ENCODE data around the gene FMN1. TPM values are rescaled to one million over a fixed set of nuclear protein-coding genes. Genes with fewer than 3 reads are reported as not detected.
A peak's percentile ranks its signal among the peaks of the same experiment; 100 is the strongest.

The FMN1 gene
- total and polyA plus RNA-seq, 2 of the 8 experiments (the other 6 are each of a cell fraction or from before 2014, with no cell fraction given): 0.27 to 3.7 TPM

DNA sequence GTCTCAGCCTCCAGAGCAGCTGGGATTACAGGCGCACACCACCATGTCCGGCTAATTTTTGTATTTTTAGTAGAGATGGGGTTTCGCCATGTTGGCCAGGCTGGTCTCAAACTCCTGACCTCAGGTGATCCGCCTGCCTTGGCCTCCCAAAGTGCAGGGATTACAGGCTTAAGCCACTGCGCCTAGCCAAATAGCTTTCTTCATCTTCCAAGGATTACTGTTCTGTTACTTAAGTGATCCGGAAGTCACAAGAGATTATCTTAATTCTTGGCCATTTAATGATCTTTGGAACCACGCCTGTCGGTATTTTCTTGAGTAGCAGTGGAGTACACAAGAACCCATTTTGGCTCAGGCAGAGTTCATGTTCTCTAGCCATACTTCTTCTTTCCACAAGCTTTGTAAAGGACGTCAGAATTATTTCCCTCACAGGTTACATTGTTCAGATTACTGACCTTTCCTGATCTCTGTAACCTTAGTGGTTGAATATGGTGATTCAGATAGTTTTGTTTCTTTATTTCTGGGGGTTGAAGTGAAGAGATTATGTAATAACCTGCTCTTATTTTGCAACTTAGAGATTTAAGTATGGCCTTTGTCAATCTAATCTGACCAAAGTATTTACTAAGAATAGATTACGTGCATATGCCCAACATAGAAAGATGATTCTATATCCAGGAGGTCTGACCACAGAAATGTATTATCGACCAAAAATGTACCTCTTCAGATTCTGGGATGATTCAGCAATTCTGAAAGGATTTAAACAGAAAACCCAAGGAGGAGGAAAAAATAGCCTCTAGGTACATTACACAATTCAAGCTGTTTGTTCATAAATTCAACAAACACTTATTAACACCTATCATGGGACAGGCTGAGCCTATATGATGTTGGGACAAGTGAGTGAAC lies 344.5 kb downstream of the FMN1 start:
- WGBS, 2 experiments (ENCODE audit: extremely low coverage in 1 of 2, insufficient coverage in 1 of 2, insufficient read length in 1 of 2, insufficient replicate concordance in 2 of 2, low coverage in 1 of 2, low lambda C conversion rate in 2 of 2, missing lambda C conversion rate in 1 of 2): 88% methylated on average over 11 of the region's 11 CpGs; no CpG with 5 or more reads in 1 of the 2 experiments
- no peak overlapping the region for H3K27ac ChIP-seq (ENCODE audit: low read depth, low read length)
- H3K18ac ChIP-seq (ENCODE audit: extremely low read depth, low read length): no peak overlapping the region
- no peak overlapping the region for H2BK20ac ChIP-seq (ENCODE audit: low read length)
- H4K91ac ChIP-seq (replicated peaks; ENCODE audit: insufficient read length, low read length): no peak overlapping the region
- no peak overlapping the region for H3K23ac ChIP-seq (ENCODE audit: insufficient read length)
- no peak overlapping the region for H3K56ac ChIP-seq (replicated peaks; ENCODE audit: insufficient read length, low read depth, low read length)
- FAIRE-seq (no peak), DNase-seq (ENCODE audit: low read depth in 1 of 2, low spot score in 2 of 2) (no peak)
- no peak overlapping the region for H4K5ac ChIP-seq (ENCODE audit: insufficient read length, low read depth, low read length)
- H2AFZ ChIP-seq (ENCODE audit: low read length): 0 out of 2 replicates have a peak overlapping the region, but pooled peaks have one; percentile 33
- no peaks in the 10 kb centered on the region for H3K79me1 ChIP-seq (ENCODE audit: low read depth, low read length)
- CTCF ChIA-PET (ENCODE audit: partially characterized antibody): interaction anchor here (0.6 to 2.2 kb wide), 8 partner anchors 9 to 231 kb away, joined by 3 to 6 read pairs (median 3); no protein-coding TSS in a partner anchor
- H3K27me3 ChIP-seq (replicated peaks in 1 of 4; ENCODE audit: control insufficient read depth in 3 of 4, extremely low read depth in 1 of 4, insufficient read depth in 3 of 4, low read length in 3 of 4): no peaks in the 10 kb centered on the region
- H3K4me3 ChIP-seq (ENCODE audit: extremely low read depth in 1 of 4, insufficient read depth in 2 of 4, low read depth in 3 of 4, low read length in 4 of 4): no peak overlapping the region
- H3K79me2 ChIP-seq (ENCODE audit: control insufficient read depth in 1 of 2, insufficient read depth in 2 of 2, low read length in 2 of 2): no peaks in the 10 kb centered on the region
- H4K20me1 ChIP-seq (replicated peaks in 1 of 2; ENCODE audit: control insufficient read depth in 1 of 2, insufficient read depth in 2 of 2, low read length in 2 of 2): no peaks in the 10 kb centered on the region
- H3K4me2 ChIP-seq (ENCODE audit: insufficient read depth in 1 of 2, low read depth in 2 of 2, low read length in 2 of 2): no peak overlapping the region
- 0 out of 7 replicates have a peak, but pooled peaks cover 0 to 3% (median 0%) of the 10 kb centered on the region in 4 experiments for H3K4me1 ChIP-seq (replicated peaks in 1 of 4; ENCODE audit: control insufficient read depth in 3 of 4, insufficient read depth in 4 of 4, low read length in 3 of 4)
- H3K23me2 ChIP-seq (ENCODE audit: low read depth, low read length): no peaks in the 10 kb centered on the region
- no peak overlapping the region for H2BK15ac ChIP-seq (ENCODE audit: low read length)
- H4K8ac ChIP-seq (ENCODE audit: extremely low read depth, insufficient read depth, low read length): no peak overlapping the region
- H3K4ac ChIP-seq (replicated peaks; ENCODE audit: insufficient read length, low read depth, low read length): no peak overlapping the region
- no peaks in the 10 kb centered on the region; a peak in 1 of 8 replicates for H3K36me3 ChIP-seq (ENCODE audit: control insufficient read depth in 2 of 4, insufficient read depth in 4 of 4, low read length in 3 of 4)
- H3K9me3 ChIP-seq (ENCODE audit: insufficient read depth in 2 of 2, low read depth in 1 of 2, low read length in 1 of 2): no peaks in the 10 kb centered on the region
- H3K14ac ChIP-seq (ENCODE audit: insufficient read length): no peak overlapping the region
- TF ChIP-seq TAF7 (optimal IDR thresholded peaks at IDR 0.05; ENCODE audit: borderline replicate concordance, low read depth, low read length) (no peak), YY1 (IDR thresholded peaks at IDR 0.05; ENCODE audit: low read depth, low read length) (no peak), POU5F1 (IDR thresholded peaks at IDR 0.05; ENCODE audit: low read depth, low read length) (no peak), SUZ12 (IDR thresholded peaks at IDR 0.05; ENCODE audit: low read length) (no peak), ASH2L (IDR thresholded peaks at IDR 0.05; ENCODE audit: low read length) (no peak), BCL11A (IDR thresholded peaks at IDR 0.05; ENCODE audit: low read depth in 2 of 2, low read length in 2 of 2) (no peak), SRF (IDR thresholded peaks at IDR 0.05; ENCODE audit: low read depth, low read length) (no peak)
- TF ChIP-seq, protein P1, sequence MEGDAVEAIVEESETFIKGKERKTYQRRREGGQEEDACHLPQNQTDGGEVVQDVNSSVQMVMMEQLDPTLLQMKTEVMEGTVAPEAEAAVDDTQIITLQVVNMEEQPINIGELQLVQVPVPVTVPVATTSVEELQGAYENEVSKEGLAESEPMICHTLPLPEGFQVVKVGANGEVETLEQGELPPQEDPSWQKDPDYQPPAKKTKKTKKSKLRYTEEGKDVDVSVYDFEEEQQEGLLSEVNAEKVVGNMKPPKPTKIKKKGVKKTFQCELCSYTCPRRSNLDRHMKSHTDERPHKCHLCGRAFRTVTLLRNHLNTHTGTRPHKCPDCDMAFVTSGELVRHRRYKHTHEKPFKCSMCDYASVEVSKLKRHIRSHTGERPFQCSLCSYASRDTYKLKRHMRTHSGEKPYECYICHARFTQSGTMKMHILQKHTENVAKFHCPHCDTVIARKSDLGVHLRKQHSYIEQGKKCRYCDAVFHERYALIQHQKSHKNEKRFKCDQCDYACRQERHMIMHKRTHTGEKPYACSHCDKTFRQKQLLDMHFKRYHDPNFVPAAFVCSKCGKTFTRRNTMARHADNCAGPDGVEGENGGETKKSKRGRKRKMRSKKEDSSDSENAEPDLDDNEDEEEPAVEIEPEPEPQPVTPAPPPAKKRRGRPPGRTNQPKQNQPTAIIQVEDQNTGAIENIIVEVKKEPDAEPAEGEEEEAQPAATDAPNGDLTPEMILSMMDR (IDR thresholded peaks at IDR 0.05; ENCODE audit: control extremely low read depth in 1 of 3, insufficient read depth in 1 of 3, low read depth in 1 of 3, low read length in 3 of 3): no peak
- H2BK12ac ChIP-seq (ENCODE audit: low read depth, low read length): no peak overlapping the region
- POLR2A ChIA-PET (ENCODE audit: partially characterized antibody): no interaction called here
- no peak overlapping the region for H2BK120ac ChIP-seq (replicated peaks; ENCODE audit: low read depth, low read length)
- H2AK5ac ChIP-seq (ENCODE audit: low read depth, low read length): no peak overlapping the region
- no peak overlapping the region for H2BK5ac ChIP-seq (ENCODE audit: low read depth, low read length)
- H3K9ac ChIP-seq (replicated peaks in 1 of 4; ENCODE audit: extremely low read depth in 1 of 4, low read depth in 3 of 4, low read length in 3 of 4): no peak overlapping the region
